ENCODE data around the gene SSH2. TPM values are rescaled to one million over a fixed set of nuclear protein-coding genes. Genes with fewer than 3 reads are reported as not detected.
A peak's percentile ranks its signal among the peaks of the same experiment; 100 is the strongest.

The SSH2 gene
- total and polyA plus RNA-seq, 2 experiments from 2014 or later, result 8.3 to 18.9 TPM

GRCh38 chr17:29825604-29826003 is 104.4 kb downstream of the SSH2 start:
- TF ChIP-seq EZH2phosphoT487 (IDR thresholded peaks at IDR 0.05; ENCODE audit: insufficient read depth, low read depth) (no peak), EZH2 (IDR thresholded peaks at IDR 0.05; ENCODE audit: insufficient read depth, poor library complexity, severe bottlenecking) (no peak)
- no peaks in the 10 kb centered on the region for H3K9me2 ChIP-seq (ENCODE audit: insufficient read depth)

GRCh38 chr17:29821897-29822296 is 108.1 kb downstream of the SSH2 start:
- Histone ChIP-seq H3K4me2 (ENCODE audit: unreplicated experiment) (no peak overlapping the region), H3K9me2 (ENCODE audit: insufficient read depth) (no peaks in the 10 kb centered on the region), H4K20me1 (ENCODE audit: insufficient read depth) (no peaks in the 10 kb centered on the region), H3F3A (ENCODE audit: insufficient read depth) (no peaks in the 10 kb centered on the region), H3K27me3 (replicated peaks; ENCODE audit: insufficient read depth) (no peaks in the 10 kb centered on the region), H3K79me2 (ENCODE audit: insufficient read depth) (no peaks in the 10 kb centered on the region), H3K9me3 (ENCODE audit: low read depth) (no peaks in the 10 kb centered on the region), H3K4me1 (ENCODE audit: insufficient read depth) (no peaks in the 10 kb centered on the region), H2AFZ (no peak overlapping the region), H3K27ac (no peak overlapping the region), H3K9ac (no peak overlapping the region), H3K36me3 (ENCODE audit: low read depth) (no peaks in the 10 kb centered on the region), H3K4me3 (no peak overlapping the region)
- TF ChIP-seq EZH2 (IDR thresholded peaks at IDR 0.05; ENCODE audit: insufficient read depth, poor library complexity, severe bottlenecking), result no peak
- TF ChIP-seq EZH2phosphoT487 (IDR thresholded peaks at IDR 0.05; ENCODE audit: insufficient read depth, low read depth), result no peak
- DNase-seq, result no peak
- in situ Hi-C loops (cut with MboI), result no loop called here
- 91 to 93% methylated on average over 1 of the region's 1 CpG for WGBS, 2 experiments (ENCODE audit: low coverage in 1 of 2, low lambda C conversion rate in 2 of 2, missing lambda C conversion rate in 2 of 2)

More at GRCh38 chr17:29825604-29826003, 104.4 kb downstream of the SSH2 start:
- DNase-seq, result no peak
- no peak overlapping the region for H3K4me3 ChIP-seq
- H3F3A ChIP-seq (ENCODE audit: insufficient read depth), result no peaks in the 10 kb centered on the region
- WGBS, 2 experiments (ENCODE audit: low coverage in 1 of 2, low lambda C conversion rate in 2 of 2, missing lambda C conversion rate in 2 of 2), result 98 to 99% methylated on average over 3 of the region's 3 CpGs
- no peak overlapping the region for H3K4me2 ChIP-seq (ENCODE audit: unreplicated experiment)
- no peaks in the 10 kb centered on the region for H3K27me3 ChIP-seq (replicated peaks; ENCODE audit: insufficient read depth)
- in situ Hi-C loops (cut with MboI), result no loop called here
- no peaks in the 10 kb centered on the region for H3K79me2 ChIP-seq (ENCODE audit: insufficient read depth)
- no peak overlapping the region for H3K27ac ChIP-seq
- no peak overlapping the region for H3K9ac ChIP-seq
- no peak overlapping the region for H2AFZ ChIP-seq
- H4K20me1 ChIP-seq (ENCODE audit: insufficient read depth), result no peaks in the 10 kb centered on the region
- H3K9me3 ChIP-seq (ENCODE audit: low read depth), result no peaks in the 10 kb centered on the region
- no peaks in the 10 kb centered on the region for H3K36me3 ChIP-seq (ENCODE audit: low read depth)
- H3K4me1 ChIP-seq (ENCODE audit: insufficient read depth), result no peaks in the 10 kb centered on the region

- Histone ChIP-seq H2AFZ (no peak overlapping the region), H3K9me2 (ENCODE audit: insufficient read depth) (no peaks in the 10 kb centered on the region), H3K9ac (no peak overlapping the region), H3K36me3 (ENCODE audit: low read depth) (no peaks in the 10 kb centered on the region), H3K4me1 (ENCODE audit: insufficient read depth) (no peaks in the 10 kb centered on the region), H3K4me3 (no peak overlapping the region), H3K27ac (no peak overlapping the region), H3K27me3 (replicated peaks; ENCODE audit: insufficient read depth) (no peaks in the 10 kb centered on the region), H3K4me2 (ENCODE audit: unreplicated experiment) (no peak overlapping the region), H4K20me1 (ENCODE audit: insufficient read depth) (no peaks in the 10 kb centered on the region), H3K79me2 (ENCODE audit: insufficient read depth) (no peaks in the 10 kb centered on the region), H3F3A (ENCODE audit: insufficient read depth) (no peaks in the 10 kb centered on the region), H3K9me3 (ENCODE audit: low read depth) (no peaks in the 10 kb centered on the region)
- in situ Hi-C loops (cut with MboI), result no loop called here
- TF ChIP-seq EZH2phosphoT487 (IDR thresholded peaks at IDR 0.05; ENCODE audit: insufficient read depth, low read depth) (no peak), EZH2 (IDR thresholded peaks at IDR 0.05; ENCODE audit: insufficient read depth, poor library complexity, severe bottlenecking) (no peak)
- WGBS, 2 experiments (ENCODE audit: low coverage in 1 of 2, low lambda C conversion rate in 2 of 2, missing lambda C conversion rate in 2 of 2), result 93 to 100% methylated on average over 1 of the region's 1 CpG
- DNase-seq, result no peak
Observed at GRCh38 chr17:29820425-29820824, 109.6 kb downstream of the SSH2 start.

- peaks cover 20% of the 10 kb centered on the region for H3F3A ChIP-seq (ENCODE audit: insufficient read depth)
- H3K9ac ChIP-seq, result no peak overlapping the region
- peak overlapping the region; percentile 60 for H3K27ac ChIP-seq
- H3K27me3 ChIP-seq (replicated peaks; ENCODE audit: insufficient read depth), result no peaks in the 10 kb centered on the region
- no peaks in the 10 kb centered on the region for H3K9me3 ChIP-seq (ENCODE audit: low read depth)
- H3K4me1 ChIP-seq (ENCODE audit: insufficient read depth), result peaks cover 10% of the 10 kb centered on the region
- H3K36me3 ChIP-seq (ENCODE audit: low read depth), result no peaks in the 10 kb centered on the region
- no peaks in the 10 kb centered on the region for H3K79me2 ChIP-seq (ENCODE audit: insufficient read depth)
- WGBS, 2 experiments (ENCODE audit: low coverage in 1 of 2, low lambda C conversion rate in 2 of 2, missing lambda C conversion rate in 2 of 2), result 71 to 73% methylated on average over 14 of the region's 14 CpGs
- H3K4me3 ChIP-seq, result no peak overlapping the region
- peak overlapping the region; percentile 33 for H3K4me2 ChIP-seq (ENCODE audit: unreplicated experiment)
- H3K9me2 ChIP-seq (ENCODE audit: insufficient read depth), result no peaks in the 10 kb centered on the region
- no peak overlapping the region for H2AFZ ChIP-seq
- TF ChIP-seq EZH2phosphoT487 (IDR thresholded peaks at IDR 0.05; ENCODE audit: insufficient read depth, low read depth) (no peak), EZH2 (IDR thresholded peaks at IDR 0.05; ENCODE audit: insufficient read depth, poor library complexity, severe bottlenecking) (no peak)
- no peaks in the 10 kb centered on the region for H4K20me1 ChIP-seq (ENCODE audit: insufficient read depth)
- peak; percentile 84 for DNase-seq
- in situ Hi-C loops (cut with MboI), result loop anchor here (10.0 kb wide), 2 partner anchors 197 to 287 kb away; no protein-coding TSS in a partner anchor
Observed at GRCh38 chr17:29807520-29808361, 122.3 kb downstream of the SSH2 start.

All from GM23248 (cell line).